GM10266 (cell line): ENCODE data around the gene NPAS1.
"Not testable (repeated sequence)": the region's sequence is repeated elsewhere in the genome, so short reads cannot be mapped to it uniquely, and the experiment has no call there.

Source experiments
- DNase-seq: peaks from one replicate; pipeline ENCODE4 v3.0.0; 2012; ENCODE audit errors: extremely low spot score
- CTCF ChIP-seq: IDR thresholded peaks from 2 replicates; pipeline ENCODE4 v1.5.1; 2012; ENCODE audit warnings: mild to moderate bottlenecking, low read depth; ENCODE audit not compliant: control insufficient read depth, insufficient read depth; ENCODE audit errors: missing control alignments

The NPAS1 gene

GRCh38 chr19:47075179-47075810, 55.7 kb downstream of the NPAS1 start:
- no peak for TF ChIP-seq CTCF
- no peak for DNase-seq

- no peak for DNase-seq
- no peak for TF ChIP-seq CTCF
These were observed 56.3 kb downstream of the NPAS1 start for GRCh38 chr19:47075941-47076340.

DNA sequence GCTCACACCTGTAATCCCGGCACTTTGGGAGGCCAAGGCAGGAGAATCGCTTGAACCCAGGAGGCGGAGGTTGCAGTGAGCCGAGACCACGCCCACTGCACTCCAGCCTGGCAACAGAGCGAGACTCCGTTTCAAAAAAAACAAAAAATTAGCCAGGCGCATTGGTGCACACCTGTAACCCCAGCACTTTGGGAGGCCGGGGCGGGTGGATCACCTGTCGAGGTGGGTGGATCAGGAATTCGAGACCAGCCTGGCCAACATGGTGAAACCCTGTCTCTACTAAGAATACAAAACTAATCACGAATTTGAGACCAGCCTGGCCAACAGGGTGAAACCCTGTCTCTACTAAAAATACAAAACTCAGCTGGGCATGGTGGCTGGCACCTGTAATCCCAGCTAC, 58.7 kb downstream of the NPAS1 start:
- not testable (repeated sequence) for DNase-seq

GRCh38 chr19:47081095-47081494, 61.5 kb downstream of the NPAS1 start:
- no peak for DNase-seq
- no peak for TF ChIP-seq CTCF

- no peak for TF ChIP-seq CTCF
These were observed 62.9 kb downstream of the NPAS1 start for GRCh38 chr19:47082493-47082892.

DNA sequence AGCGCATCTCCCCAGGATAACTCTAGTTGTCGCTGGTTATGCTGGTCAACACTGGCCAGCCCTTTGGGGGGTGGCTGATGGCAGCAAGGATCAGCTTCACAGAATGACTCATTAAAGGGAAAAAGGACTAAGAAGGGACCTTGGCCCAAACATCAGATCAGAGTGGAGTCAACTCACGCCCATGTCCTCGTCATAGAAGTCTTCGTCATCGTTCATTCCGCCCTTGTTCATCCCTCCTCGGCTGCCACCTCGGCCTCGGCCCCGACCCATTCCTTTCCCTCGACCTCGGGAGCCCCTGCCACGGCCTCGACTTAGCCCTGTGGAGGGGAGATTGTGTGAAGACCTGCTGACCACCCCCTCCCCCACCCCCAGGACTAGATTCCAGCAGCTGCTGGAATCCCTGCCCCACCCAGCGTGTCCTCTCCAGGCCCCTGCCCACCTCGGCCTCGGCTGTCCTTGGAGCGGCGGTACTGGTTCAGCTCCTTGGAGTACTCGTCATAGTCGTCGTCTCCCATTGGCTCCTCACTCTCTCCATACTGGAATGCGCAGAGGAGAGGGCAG, 65.3 kb downstream of the NPAS1 start:
- DNase-seq: no peak
- TF ChIP-seq CTCF: no peak

More at GRCh38 chr19:47082493-47082892, 62.9 kb downstream of the NPAS1 start:
- no peak for DNase-seq

DNA sequence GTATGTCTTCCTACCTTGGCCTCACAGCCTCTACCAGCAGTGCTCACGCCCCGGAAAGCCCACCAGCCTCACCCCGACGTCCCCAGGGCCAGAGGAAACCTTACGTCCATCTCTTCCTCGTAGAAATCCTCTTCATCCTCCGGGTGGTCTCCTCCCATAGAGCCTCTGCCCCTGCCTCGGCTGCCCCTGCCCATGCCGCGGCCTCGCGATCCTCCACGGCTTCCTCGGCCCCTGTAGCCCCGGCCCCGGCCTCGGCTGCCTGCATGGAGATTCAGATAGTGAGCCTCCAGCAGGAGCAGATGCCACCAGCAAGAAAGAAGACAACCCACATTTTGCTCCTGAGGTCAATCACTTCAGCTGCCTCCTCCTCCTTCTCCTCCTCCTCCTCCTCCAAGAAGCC, 66.6 kb downstream of the NPAS1 start:
- TF ChIP-seq CTCF: no peak
- no peak for DNase-seq
